OCI-LY1 (cell line): ENCODE measurements around the gene ZNF487.

Experiments used
- EZH2 ChIP-seq: fragments of 200-600 bp; sonication (generic), shearing (Covaris generic); IDR thresholded peaks from 2 replicates; pipeline ENCODE4 v1.8.0; 2017; ENCODE audit warnings: borderline replicate concordance, mixed run types, mild to moderate bottlenecking, antibody characterized with exemption, low read length, moderate library complexity, mixed read lengths
- TF ChIP-seq, protein P1 (sequence below): fragments of 200-600 bp; sonication (generic), shearing (Covaris generic); IDR thresholded peaks from 2 replicates; pipeline ENCODE4 v1.5.1; 2017; ENCODE audit warnings: mild to moderate bottlenecking, antibody characterized with exemption, low read length, moderate library complexity, mixed read lengths

DNA sequence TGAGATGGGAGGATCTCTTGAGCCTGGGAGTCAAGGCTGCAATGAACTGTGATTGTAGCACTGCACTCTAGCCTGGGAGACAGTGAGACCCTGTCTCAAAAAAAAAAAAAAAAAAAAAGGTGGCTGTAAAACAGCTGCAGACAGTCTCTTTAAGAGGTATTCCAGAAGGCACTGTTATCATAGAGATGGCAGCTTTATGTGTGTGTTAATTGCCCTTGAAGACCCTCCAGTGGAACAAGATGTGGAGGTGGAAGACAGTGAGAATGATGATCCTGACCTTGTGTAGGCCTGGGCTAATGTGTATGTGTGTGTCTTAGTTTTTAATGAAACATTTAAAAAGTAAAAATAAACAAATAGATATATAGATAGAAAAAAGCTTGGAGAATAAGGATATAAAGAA lies 66.0 kb downstream of the ZNF487 start:
- TF ChIP-seq, protein P1, sequence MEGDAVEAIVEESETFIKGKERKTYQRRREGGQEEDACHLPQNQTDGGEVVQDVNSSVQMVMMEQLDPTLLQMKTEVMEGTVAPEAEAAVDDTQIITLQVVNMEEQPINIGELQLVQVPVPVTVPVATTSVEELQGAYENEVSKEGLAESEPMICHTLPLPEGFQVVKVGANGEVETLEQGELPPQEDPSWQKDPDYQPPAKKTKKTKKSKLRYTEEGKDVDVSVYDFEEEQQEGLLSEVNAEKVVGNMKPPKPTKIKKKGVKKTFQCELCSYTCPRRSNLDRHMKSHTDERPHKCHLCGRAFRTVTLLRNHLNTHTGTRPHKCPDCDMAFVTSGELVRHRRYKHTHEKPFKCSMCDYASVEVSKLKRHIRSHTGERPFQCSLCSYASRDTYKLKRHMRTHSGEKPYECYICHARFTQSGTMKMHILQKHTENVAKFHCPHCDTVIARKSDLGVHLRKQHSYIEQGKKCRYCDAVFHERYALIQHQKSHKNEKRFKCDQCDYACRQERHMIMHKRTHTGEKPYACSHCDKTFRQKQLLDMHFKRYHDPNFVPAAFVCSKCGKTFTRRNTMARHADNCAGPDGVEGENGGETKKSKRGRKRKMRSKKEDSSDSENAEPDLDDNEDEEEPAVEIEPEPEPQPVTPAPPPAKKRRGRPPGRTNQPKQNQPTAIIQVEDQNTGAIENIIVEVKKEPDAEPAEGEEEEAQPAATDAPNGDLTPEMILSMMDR = no peak
- no peak for TF ChIP-seq EZH2
